ENCODE data around the gene GPX1. TPM values are rescaled to one million over a fixed set of nuclear protein-coding genes. Genes with fewer than 3 reads are reported as not detected.

GPX1 gene
- total and polyA plus RNA-seq, 10 donors, result 252 to 652 (median 350) TPM

GRCh38 chr3:49327485-49327884 is 30.7 kb downstream of the GPX1 start:
- Histone ChIP-seq H3K27me3 (replicated peaks in 1 of 7) (no peaks in the 10 kb centered on the region), H3K27ac (no peak overlapping the region), H3K9me3 (no peaks in the 10 kb centered on the region), H3K4me1 (peaks cover 0 to 16% (median 2%) of the 10 kb centered on the region in 6 donors), H3K4me3 (no peak overlapping the region), H3K36me3 (peaks cover 14 to 100% (median 98%) of the 10 kb centered on the region in 6 donors)
- TF ChIP-seq POLR2A (IDR thresholded peaks at IDR 0.05) (no peak), POLR2AphosphoS5 (IDR thresholded peaks at IDR 0.05) (no peak)
- TF ChIP-seq, protein P1, sequence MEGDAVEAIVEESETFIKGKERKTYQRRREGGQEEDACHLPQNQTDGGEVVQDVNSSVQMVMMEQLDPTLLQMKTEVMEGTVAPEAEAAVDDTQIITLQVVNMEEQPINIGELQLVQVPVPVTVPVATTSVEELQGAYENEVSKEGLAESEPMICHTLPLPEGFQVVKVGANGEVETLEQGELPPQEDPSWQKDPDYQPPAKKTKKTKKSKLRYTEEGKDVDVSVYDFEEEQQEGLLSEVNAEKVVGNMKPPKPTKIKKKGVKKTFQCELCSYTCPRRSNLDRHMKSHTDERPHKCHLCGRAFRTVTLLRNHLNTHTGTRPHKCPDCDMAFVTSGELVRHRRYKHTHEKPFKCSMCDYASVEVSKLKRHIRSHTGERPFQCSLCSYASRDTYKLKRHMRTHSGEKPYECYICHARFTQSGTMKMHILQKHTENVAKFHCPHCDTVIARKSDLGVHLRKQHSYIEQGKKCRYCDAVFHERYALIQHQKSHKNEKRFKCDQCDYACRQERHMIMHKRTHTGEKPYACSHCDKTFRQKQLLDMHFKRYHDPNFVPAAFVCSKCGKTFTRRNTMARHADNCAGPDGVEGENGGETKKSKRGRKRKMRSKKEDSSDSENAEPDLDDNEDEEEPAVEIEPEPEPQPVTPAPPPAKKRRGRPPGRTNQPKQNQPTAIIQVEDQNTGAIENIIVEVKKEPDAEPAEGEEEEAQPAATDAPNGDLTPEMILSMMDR (IDR thresholded peaks at IDR 0.05 in 8 of 11, conservative IDR thresholded peaks at IDR 0.05 in 3 of 11), result peak in 4 of 11 experiments; percentile 13 to 31 (median 15)
- intact Hi-C loops (cut with DNase I; ENCODE audit: low total_unique reads), result no loop called here
- 83 to 92% (median 87%) methylated on average over 7 of the region's 7 CpGs for WGBS, 5 donors
- DNase-seq, result no peak

GRCh38 chr3:49324768-49325167 is 33.4 kb downstream of the GPX1 start:
- Histone ChIP-seq H3K27ac (no peak overlapping the region), H3K27me3 (replicated peaks in 1 of 7) (no peaks in the 10 kb centered on the region), H3K36me3 (peaks cover 20 to 100% (median 99%) of the 10 kb centered on the region in 6 donors), H3K4me1 (peaks cover 0 to 8% (median 0%) of the 10 kb centered on the region in 6 donors), H3K4me3 (no peak overlapping the region), H3K9me3 (no peaks in the 10 kb centered on the region)
- no peak for DNase-seq
- TF ChIP-seq POLR2AphosphoS5 (IDR thresholded peaks at IDR 0.05) (no peak), POLR2A (IDR thresholded peaks at IDR 0.05) (no peak)
- TF ChIP-seq, protein P1 (IDR thresholded peaks at IDR 0.05 in 8 of 11, conservative IDR thresholded peaks at IDR 0.05 in 3 of 11), result no peak
- WGBS, 5 donors, result 96 to 100% (median 97%) methylated on average over 7 of the region's 7 CpGs
- intact Hi-C loops (cut with DNase I; ENCODE audit: low total_unique reads), result no loop called here

- H3K9me3 ChIP-seq, result no peaks in the 10 kb centered on the region
- no peak for DNase-seq
- no peaks in the 10 kb centered on the region for H3K4me1 ChIP-seq
- TF ChIP-seq POLR2A (IDR thresholded peaks at IDR 0.05) (no peak), POLR2AphosphoS5 (IDR thresholded peaks at IDR 0.05) (peak in 1 of 3 donors; percentile 67)
- no peak overlapping the region for H3K27ac ChIP-seq
- 95 to 98% (median 97%) methylated on average over 13 to 16 of the region's 16 CpGs for WGBS, 5 donors
- intact Hi-C loops (cut with DNase I; ENCODE audit: low total_unique reads), result no loop called here
- peaks cover 0 to 100% (median 91%) of the 10 kb centered on the region in 6 donors for H3K36me3 ChIP-seq
- no peak overlapping the region for H3K4me3 ChIP-seq
- no peaks in the 10 kb centered on the region for H3K27me3 ChIP-seq (replicated peaks in 1 of 7)
These were observed 41.3 kb downstream of the GPX1 start for GRCh38 chr3:49316696-49317457.

GRCh38 chr3:49313896-49314688 is 44.1 kb downstream of the GPX1 start:
- no peaks in the 10 kb centered on the region for H3K27me3 ChIP-seq (replicated peaks in 1 of 7)
- TF ChIP-seq POLR2A (IDR thresholded peaks at IDR 0.05), result no peak
- TF ChIP-seq, protein P1 (IDR thresholded peaks at IDR 0.05 in 8 of 11, conservative IDR thresholded peaks at IDR 0.05 in 3 of 11), result no peak
- no peak for TF ChIP-seq POLR2AphosphoS5 (IDR thresholded peaks at IDR 0.05)
- H3K4me3 ChIP-seq, result no peak overlapping the region
- WGBS, 5 donors, result 94 to 100% (median 97%) methylated on average over 1 of the region's 1 CpG
- intact Hi-C loops (cut with DNase I; ENCODE audit: low total_unique reads), result no loop called here
- peaks cover 0 to 4% (median 0%) of the 10 kb centered on the region in 6 donors for H3K4me1 ChIP-seq
- DNase-seq, result no peak
- H3K9me3 ChIP-seq, result no peaks in the 10 kb centered on the region
- H3K36me3 ChIP-seq, result peaks cover 3 to 100% (median 89%) of the 10 kb centered on the region in 6 donors
- H3K27ac ChIP-seq, result no peak overlapping the region

Data from spleen (tissue), 11 donors.